SJCRH30 (cell line): ENCODE results near the gene SESN1. TPM values are rescaled to one million over a fixed set of nuclear protein-coding genes. Genes with fewer than 3 reads are reported as not detected.
"Not testable (repeated sequence)": the region's sequence is repeated elsewhere in the genome, so short reads cannot be mapped to it uniquely, and the experiment has no call there.

Experiments
- DNase-seq, 2 experiments: peaks; one replicate each; pipeline ENCODE4 v3.0.0-alpha.2; 2015 to 2020
- H3K27ac ChIP-seq: fragments of 250-450 bp; sonication (Bioruptor Pico); 2 replicates; pipeline ENCODE4 v1.5.1; 2020; ENCODE audit warnings: mild to moderate bottlenecking, moderate library complexity
- H3K27me3 ChIP-seq: fragments of 250-450 bp; sonication (Bioruptor Pico); 2 replicates; pipeline ENCODE4 v1.5.1; 2020; ENCODE audit warnings: mild to moderate bottlenecking, moderate library complexity
- H3K36me3 ChIP-seq: fragments of 250-450 bp; sonication (Bioruptor Pico); 2 replicates; pipeline ENCODE4 v1.5.1; 2020; ENCODE audit warnings: mild to moderate bottlenecking, moderate library complexity
- H3K4me1 ChIP-seq: fragments of 250-450 bp; sonication (Bioruptor Pico); 2 replicates; pipeline ENCODE4 v1.5.1; 2020; ENCODE audit warnings: mild to moderate bottlenecking, moderate library complexity
- H3K4me3 ChIP-seq: fragments of 250-450 bp; sonication (Bioruptor Pico); 2 replicates; pipeline ENCODE4 v1.5.1; 2020; ENCODE audit warnings: mild to moderate bottlenecking, moderate library complexity
- H3K9me3 ChIP-seq: fragments of 250-450 bp; sonication (Bioruptor Pico); replicated peaks from 2 replicates; pipeline ENCODE4 v1.5.1; 2020; ENCODE audit warnings: mild to moderate bottlenecking, moderate library complexity
- total RNA-seq: library from RNA; depleted of rRNA; stranded (reverse); fragments of >200 nt; shearing (Covaris generic); gene quantifications from 2 replicates; pipeline ENCODE4 v1.2.3, GENCODE V29; 2014

Gene SESN1
- total RNA-seq, 1 experiment from 2014 or later, result 23.7 TPM

- Histone ChIP-seq H3K27me3 (no peaks in the 10 kb centered on the region), H3K36me3 (0 out of 2 replicates have a peak, but pooled peaks cover 5% of the 10 kb centered on the region), H3K4me1 (no peaks in the 10 kb centered on the region), H3K27ac (no peak overlapping the region), H3K4me3 (no peak overlapping the region), H3K9me3 (no peaks in the 10 kb centered on the region)
- DNase-seq, result no peak
Measured at GRCh38 chr6:109000289-109000688, 94.4 kb downstream of the SESN1 start.

GRCh38 chr6:108999428-108999827, 95.2 kb downstream of the SESN1 start:
- Histone ChIP-seq H3K36me3 (0 out of 2 replicates have a peak, but pooled peaks cover 5% of the 10 kb centered on the region), H3K27ac (no peak overlapping the region), H3K9me3 (no peaks in the 10 kb centered on the region), H3K27me3 (no peaks in the 10 kb centered on the region), H3K4me3 (no peak overlapping the region), H3K4me1 (no peaks in the 10 kb centered on the region)
- DNase-seq, result no peak

- Histone ChIP-seq H3K27ac (no peak overlapping the region), H3K4me1 (no peaks in the 10 kb centered on the region), H3K36me3 (peaks cover 10% of the 10 kb centered on the region; the same call in 1 of the 2 replicates), H3K4me3 (no peak overlapping the region), H3K9me3 (no peaks in the 10 kb centered on the region), H3K27me3 (no peaks in the 10 kb centered on the region)
- DNase-seq, result no peak
Measured at GRCh38 chr6:108998485-108998884, 96.2 kb downstream of the SESN1 start.

- no peaks in the 10 kb centered on the region for H3K9me3 ChIP-seq
- H3K4me1 ChIP-seq, result no peaks in the 10 kb centered on the region
- H3K4me3 ChIP-seq, result no peak overlapping the region
- no peaks in the 10 kb centered on the region for H3K27me3 ChIP-seq
- H3K27ac ChIP-seq, result no peak overlapping the region
- DNase-seq, result no peak
- H3K36me3 ChIP-seq, result peaks cover 17% of the 10 kb centered on the region
Measured at GRCh38 chr6:108996208-108996607, 98.4 kb downstream of the SESN1 start.

GRCh38 chr6:108995296-108995695, 99.3 kb downstream of the SESN1 start:
- no peaks in the 10 kb centered on the region for H3K4me1 ChIP-seq
- no peak overlapping the region for H3K4me3 ChIP-seq
- no peaks in the 10 kb centered on the region for H3K27me3 ChIP-seq
- no peak overlapping the region for H3K27ac ChIP-seq
- H3K9me3 ChIP-seq, result no peaks in the 10 kb centered on the region
- H3K36me3 ChIP-seq, result peaks cover 20% of the 10 kb centered on the region
- no peak for DNase-seq

GRCh38 chr6:108993876-108994275, 100.8 kb downstream of the SESN1 start:
- Histone ChIP-seq H3K27ac (no peak overlapping the region), H3K9me3 (no peaks in the 10 kb centered on the region), H3K36me3 (peaks cover 22% of the 10 kb centered on the region)

GRCh38 chr6:108989700-108990099, 104.9 kb downstream of the SESN1 start:
- H3K27me3 ChIP-seq, result no peaks in the 10 kb centered on the region
- H3K4me3 ChIP-seq, result no peak overlapping the region
- no peak for DNase-seq
- no peak overlapping the region for H3K27ac ChIP-seq
- peaks cover 21% of the 10 kb centered on the region for H3K36me3 ChIP-seq
- H3K4me1 ChIP-seq, result no peaks in the 10 kb centered on the region
- no peaks in the 10 kb centered on the region for H3K9me3 ChIP-seq

More at GRCh38 chr6:108993876-108994275, 100.8 kb downstream of the SESN1 start:
- peak in 1 of 2 experiments; percentile 34 for DNase-seq
- Histone ChIP-seq H3K27me3 (no peaks in the 10 kb centered on the region), H3K4me1 (no peaks in the 10 kb centered on the region), H3K4me3 (no peak overlapping the region)

GRCh38 chr6:108988765-108989164, 105.9 kb downstream of the SESN1 start:
- Histone ChIP-seq H3K9me3 (no peaks in the 10 kb centered on the region), H3K36me3 (peaks cover 17% of the 10 kb centered on the region), H3K4me3 (no peak overlapping the region), H3K27ac (no peak overlapping the region), H3K27me3 (no peaks in the 10 kb centered on the region), H3K4me1 (no peaks in the 10 kb centered on the region)
- DNase-seq, result no peak

GRCh38 chr6:108988296-108988695, 106.3 kb downstream of the SESN1 start:
- DNase-seq, result no peak
- no peaks in the 10 kb centered on the region for H3K9me3 ChIP-seq
- no peak overlapping the region for H3K27ac ChIP-seq
- no peak overlapping the region for H3K4me3 ChIP-seq
- H3K4me1 ChIP-seq, result no peaks in the 10 kb centered on the region
- H3K36me3 ChIP-seq, result peaks cover 15% of the 10 kb centered on the region
- H3K27me3 ChIP-seq, result no peaks in the 10 kb centered on the region

DNA sequence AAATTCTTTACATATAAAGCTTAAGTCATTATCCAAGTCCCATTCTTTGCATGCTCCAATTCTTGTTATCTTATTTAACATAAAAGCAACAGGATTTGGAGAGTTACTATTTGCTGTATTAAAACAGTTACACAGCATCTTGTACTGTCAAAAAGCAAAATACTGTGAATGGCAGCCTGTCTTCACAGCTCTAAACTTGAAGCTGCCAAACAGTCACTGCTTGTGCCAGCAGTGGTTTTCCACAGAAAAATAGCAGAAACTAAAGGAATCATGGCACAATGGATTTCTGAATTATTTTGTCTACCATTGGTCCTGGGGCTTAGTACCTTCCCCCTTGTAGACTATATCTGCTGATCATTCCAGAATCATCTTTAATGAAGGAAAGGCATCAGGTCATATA, 107.5 kb downstream of the SESN1 start:
- peaks cover 9% of the 10 kb centered on the region; the same call in 1 of the 2 replicates for H3K36me3 ChIP-seq
- H3K9me3 ChIP-seq, result no peaks in the 10 kb centered on the region
- no peaks in the 10 kb centered on the region for H3K27me3 ChIP-seq
- H3K4me3 ChIP-seq, result no peak overlapping the region
- DNase-seq, result no peak
- no peaks in the 10 kb centered on the region for H3K4me1 ChIP-seq
- H3K27ac ChIP-seq, result no peak overlapping the region

GRCh38 chr6:108985301-108985700, 109.3 kb downstream of the SESN1 start:
- Histone ChIP-seq H3K27ac (no peak overlapping the region), H3K27me3 (no peaks in the 10 kb centered on the region), H3K9me3 (no peaks in the 10 kb centered on the region), H3K4me3 (no peak overlapping the region), H3K36me3 (peaks cover 6% of the 10 kb centered on the region; the same call in 1 of the 2 replicates), H3K4me1 (no peaks in the 10 kb centered on the region)
- no peak for DNase-seq

GRCh38 chr6:108983151-108983550, 111.5 kb downstream of the SESN1 start:
- no peak for DNase-seq
- no peak overlapping the region for H3K27ac ChIP-seq
- no peaks in the 10 kb centered on the region for H3K9me3 ChIP-seq
- H3K27me3 ChIP-seq, result no peaks in the 10 kb centered on the region
- no peaks in the 10 kb centered on the region for H3K4me1 ChIP-seq
- no peak overlapping the region for H3K4me3 ChIP-seq
- peaks cover 4% of the 10 kb centered on the region; the same call in 1 of the 2 replicates for H3K36me3 ChIP-seq

GRCh38 chr6:108982154-108983113, 112.2 kb downstream of the SESN1 start:
- no peaks in the 10 kb centered on the region for H3K9me3 ChIP-seq
- no peak for DNase-seq
- no peaks in the 10 kb centered on the region for H3K27me3 ChIP-seq
- H3K36me3 ChIP-seq, result peaks cover 3% of the 10 kb centered on the region; the same call in 1 of the 2 replicates
- H3K4me3 ChIP-seq, result no peak overlapping the region
- no peaks in the 10 kb centered on the region for H3K4me1 ChIP-seq
- no peak overlapping the region for H3K27ac ChIP-seq

GRCh38 chr6:108978638-108979037, 116.0 kb downstream of the SESN1 start:
- H3K27me3 ChIP-seq, H3K36me3 ChIP-seq, H3K4me3 ChIP-seq, DNase-seq, H3K4me1 ChIP-seq, H3K27ac ChIP-seq, H3K9me3 ChIP-seq: not testable (repeated sequence)

GRCh38 chr6:108974201-108974600, 120.4 kb downstream of the SESN1 start:
- DNase-seq, result no peak
- H3K4me1 ChIP-seq, result no peaks in the 10 kb centered on the region
- no peaks in the 10 kb centered on the region for H3K27me3 ChIP-seq

More at GRCh38 chr6:108974201-108974600, 120.4 kb downstream of the SESN1 start:
- Histone ChIP-seq H3K9me3 (no peaks in the 10 kb centered on the region; the same call in 1 of the 2 replicates), H3K27ac (no peak overlapping the region), H3K4me3 (no peak overlapping the region), H3K36me3 (no peaks in the 10 kb centered on the region)
